Esophagus squamous epithelium (tissue), 5 donors: ENCODE data around the gene MAP3K20. TPM values are rescaled to one million over a fixed set of nuclear protein-coding genes. Genes with fewer than 3 reads are reported as not detected.

ENCODE experiments used
- DNase-seq: peaks from one replicate; lab custom pipeline; 2025; lab: John Stamatoyannopoulos, UW
- H3K27ac ChIP-seq, 4 donors: fragments of 200-600 bp; sonication (generic); one replicate each; pipeline ENCODE4 v1.5.1; 2016 to 2019; ENCODE audit warnings: mild to moderate bottlenecking in 1 of 4
- H3K27me3 ChIP-seq, 4 donors: fragments of 200-600 bp; sonication (generic); 1 replicate in 3 of 4; 2 replicates in 1 of 4; pipeline versions ENCODE4 v1.5.1 to v1.6.0; 2017 to 2021; ENCODE audit warnings: antibody characterized with exemption in 1 of 4
- H3K36me3 ChIP-seq, 3 donors: fragments of 200-600 bp; sonication (generic); one replicate each; pipeline ENCODE4 v1.5.1; 2016 to 2019
- H3K4me1 ChIP-seq, 3 donors: fragments of 200-600 bp; sonication (generic); one replicate each; pipeline ENCODE4 v1.5.1; 2017 to 2019
- H3K4me3 ChIP-seq, 4 donors: fragments of 200-600 bp; sonication (generic); 1 replicate in 3 of 4; 2 replicates in 1 of 4; pipeline ENCODE4 v1.5.1; 2016 to 2019; ENCODE audit warnings: mild to moderate bottlenecking in 2 of 4, moderate library complexity in 1 of 4
- H3K9me3 ChIP-seq, 3 donors: fragments of 200-600 bp; sonication (generic); one replicate each; pipeline ENCODE4 v1.5.1; 2016 to 2019
- POLR2A ChIP-seq, 4 donors: fragments of 450-650 bp; IDR thresholded peaks; one replicate each; pipeline ENCODE4 v1.6.1; 2017; ENCODE audit warnings: antibody characterized with exemption in 4 of 4, mild to moderate bottlenecking in 4 of 4, moderate library complexity in 3 of 4
- WGBS, 2 donors: methylation state at CpG; one replicate each; pipeline ENCODE4 v1.1.5; 2018; 5-methylcytosine and 5-hydroxymethylcytosine counted together
- intact Hi-C: fragments of 100-400 bp; cut with DNase I; formaldehyde crosslinking; loops from one replicate; pipeline ENCODE4 v1.15.0; 2022
- total RNA-seq, 4 donors: library from RNA; depleted of rRNA; stranded (reverse); fragments of >200 nt; gene quantifications; one replicate each; pipeline ENCODE4 v1.1.0, GENCODE V29; 2016
- TF ChIP-seq, protein P1 (sequence below), 6 experiments: fragments of 450-650 bp in 4 of 6; fragments of 200-600 bp in 2 of 6; sonication (generic) in 2 of 6; IDR thresholded peaks; one replicate each; pipeline ENCODE4 v1.5.1; 2016 to 2019; ENCODE audit warnings: antibody characterized with exemption in 6 of 6, mild to moderate bottlenecking in 4 of 6, moderate library complexity in 4 of 6
- donor health status: DM: yes; HTN: yes; CAD: no.

The MAP3K20 gene
- total RNA-seq, 4 donors from 2014 or later = 7.2 to 55.3 (median 26.3) TPM

DNA sequence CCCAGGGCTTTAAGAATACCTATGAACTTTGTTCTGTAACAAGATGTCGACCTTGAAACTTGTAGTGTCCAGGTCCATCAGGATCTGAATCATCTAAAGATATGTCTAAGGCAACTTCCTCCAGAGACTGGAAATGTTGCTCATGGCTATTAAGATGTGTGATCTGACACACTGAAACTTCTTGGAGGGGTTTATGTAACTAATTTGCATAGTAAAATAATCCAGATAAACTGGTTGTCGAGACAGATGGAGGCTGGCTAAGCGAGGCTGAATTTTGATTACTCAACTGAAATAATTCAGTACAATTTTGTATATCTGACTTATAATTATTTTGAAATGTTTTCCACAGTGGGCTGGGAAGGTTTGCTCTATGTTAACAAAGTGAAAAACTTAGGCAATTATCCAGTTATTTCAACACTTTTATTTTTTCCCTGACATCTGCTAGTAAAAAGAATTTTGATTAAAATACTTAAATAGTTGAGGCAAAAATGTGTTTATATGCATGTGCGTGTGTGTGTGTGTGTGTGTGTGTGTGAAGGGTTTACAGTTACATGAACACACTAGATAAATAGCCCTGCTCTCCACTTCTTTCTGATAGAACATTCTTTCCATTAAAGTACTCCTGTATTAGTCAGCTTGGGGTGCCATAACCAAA, 11.4 kb upstream of the MAP3K20 start:
- Histone ChIP-seq H3K27me3 (no peaks in the 10 kb centered on the region), H3K27ac (peak overlapping the region in 3 of 4 donors; percentile 6 to 55 (median 26)), H3K36me3 (no peaks in the 10 kb centered on the region), H3K4me3 (no peak overlapping the region), H3K9me3 (no peaks in the 10 kb centered on the region), H3K4me1 (peaks cover 0 to 17% (median 0%) of the 10 kb centered on the region in 3 donors)
- 37 to 45% methylated on average over 4 of the region's 4 CpGs for WGBS, 2 donors
- no peak for DNase-seq
- intact Hi-C loops = no loop called here
- TF ChIP-seq, protein P1, sequence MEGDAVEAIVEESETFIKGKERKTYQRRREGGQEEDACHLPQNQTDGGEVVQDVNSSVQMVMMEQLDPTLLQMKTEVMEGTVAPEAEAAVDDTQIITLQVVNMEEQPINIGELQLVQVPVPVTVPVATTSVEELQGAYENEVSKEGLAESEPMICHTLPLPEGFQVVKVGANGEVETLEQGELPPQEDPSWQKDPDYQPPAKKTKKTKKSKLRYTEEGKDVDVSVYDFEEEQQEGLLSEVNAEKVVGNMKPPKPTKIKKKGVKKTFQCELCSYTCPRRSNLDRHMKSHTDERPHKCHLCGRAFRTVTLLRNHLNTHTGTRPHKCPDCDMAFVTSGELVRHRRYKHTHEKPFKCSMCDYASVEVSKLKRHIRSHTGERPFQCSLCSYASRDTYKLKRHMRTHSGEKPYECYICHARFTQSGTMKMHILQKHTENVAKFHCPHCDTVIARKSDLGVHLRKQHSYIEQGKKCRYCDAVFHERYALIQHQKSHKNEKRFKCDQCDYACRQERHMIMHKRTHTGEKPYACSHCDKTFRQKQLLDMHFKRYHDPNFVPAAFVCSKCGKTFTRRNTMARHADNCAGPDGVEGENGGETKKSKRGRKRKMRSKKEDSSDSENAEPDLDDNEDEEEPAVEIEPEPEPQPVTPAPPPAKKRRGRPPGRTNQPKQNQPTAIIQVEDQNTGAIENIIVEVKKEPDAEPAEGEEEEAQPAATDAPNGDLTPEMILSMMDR (IDR thresholded peaks at IDR 0.05) = no peak
- TF ChIP-seq POLR2A (IDR thresholded peaks at IDR 0.05) = no peak

DNA sequence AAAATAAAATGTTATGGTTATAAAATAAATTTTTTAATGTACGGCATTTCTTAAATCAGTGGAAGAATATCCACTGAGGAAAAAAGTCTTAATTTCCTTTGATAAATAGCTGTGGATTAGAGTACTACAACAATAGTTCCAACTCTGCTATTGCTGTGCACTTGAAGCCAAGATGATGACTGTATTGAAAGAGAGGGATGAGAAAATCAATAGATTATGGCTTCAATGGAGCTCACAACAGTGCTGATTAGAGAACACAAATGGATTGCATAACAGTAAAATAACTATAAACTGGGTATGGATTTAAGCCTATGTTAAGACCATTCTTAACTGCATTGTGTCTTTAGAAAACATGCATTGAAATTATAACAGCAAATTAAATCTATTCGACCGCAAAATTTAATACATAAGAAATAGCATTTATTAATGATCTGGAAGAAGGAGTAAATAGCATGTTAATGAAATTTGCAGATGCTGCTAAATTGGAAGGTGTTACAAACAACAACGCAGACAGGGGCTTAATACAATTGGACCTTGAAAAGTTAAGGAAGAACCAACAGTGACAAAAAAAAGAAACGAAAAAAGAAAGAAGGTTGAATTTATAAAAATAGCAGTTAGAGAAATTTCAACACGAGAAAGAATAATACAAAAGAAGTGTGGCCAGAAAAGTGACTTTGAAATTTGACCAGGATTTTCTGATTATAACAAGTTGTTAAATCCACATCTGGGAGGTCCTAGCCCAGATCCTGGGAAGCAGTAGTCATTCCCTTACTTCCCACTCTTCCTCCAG, 8.6 kb upstream of the MAP3K20 start:
- 82% methylated on average over 6 of the region's 6 CpGs for WGBS, 2 donors
- H3K36me3 ChIP-seq = no peaks in the 10 kb centered on the region

DNA sequence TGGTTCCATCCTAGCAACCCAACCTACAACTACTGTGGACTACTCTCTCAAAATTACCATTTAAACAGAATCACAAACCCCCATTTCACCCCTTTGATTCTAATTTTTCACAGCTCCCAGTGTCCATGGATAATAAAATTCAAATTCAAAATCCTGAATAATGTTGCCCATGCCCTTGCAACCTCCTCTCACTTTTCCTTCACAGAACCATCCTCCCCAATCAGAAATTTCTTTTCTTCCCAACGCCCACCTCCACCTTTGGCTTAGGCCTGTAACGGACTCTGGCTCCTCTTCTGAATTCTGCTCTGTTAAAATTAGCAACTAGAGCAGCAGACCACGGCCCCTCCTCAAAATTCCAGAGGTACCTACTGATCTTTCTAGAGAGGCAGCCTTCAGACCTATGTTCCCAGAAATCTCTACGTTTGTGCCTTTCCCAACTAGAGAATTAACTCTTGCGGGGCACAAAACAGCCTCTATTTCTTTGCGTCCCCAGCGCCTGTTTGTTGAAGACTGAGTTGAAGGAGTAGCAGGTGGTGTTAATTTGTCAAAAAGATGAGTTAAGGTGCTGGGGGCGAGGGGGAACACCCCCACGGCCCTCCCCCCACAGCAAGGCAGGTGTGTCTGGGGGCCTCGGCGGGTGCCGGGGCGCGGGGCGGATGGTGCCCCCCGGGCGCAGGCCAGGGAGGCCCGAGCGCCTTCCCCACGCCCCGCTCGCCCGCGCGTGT, 428 bp upstream of the MAP3K20 start:
- Histone ChIP-seq H3K4me1 (peaks cover 0 to 36% (median 0%) of the 10 kb centered on the region in 3 donors), H3K4me3 (peak overlapping the region; percentile 65 to 87 (median 74)), H3K9me3 (no peaks in the 10 kb centered on the region), H3K27ac (peak overlapping the region; percentile 87 to 96 (median 92)), H3K36me3 (no peaks in the 10 kb centered on the region), H3K27me3 (no peaks in the 10 kb centered on the region)
- DNase-seq = no peak
- no peak for TF ChIP-seq POLR2A (IDR thresholded peaks at IDR 0.05)
- TF ChIP-seq, protein P1 (IDR thresholded peaks at IDR 0.05) = no peak
- WGBS, 2 donors = 13 to 27% methylated on average over 5 to 7 of the region's 25 CpGs
- intact Hi-C loops = no loop called here

More for the DNA sequence above, 8.6 kb upstream of the MAP3K20 start:
- intact Hi-C loops = no loop called here
- no peak overlapping the region for H3K27ac ChIP-seq
- no peak for DNase-seq
- no peaks in the 10 kb centered on the region for H3K9me3 ChIP-seq
- no peak overlapping the region for H3K4me3 ChIP-seq
- H3K4me1 ChIP-seq = peaks cover 0 to 17% (median 0%) of the 10 kb centered on the region in 3 donors
- H3K27me3 ChIP-seq = no peaks in the 10 kb centered on the region
- no peak for TF ChIP-seq POLR2A (IDR thresholded peaks at IDR 0.05)
- TF ChIP-seq, protein P1 (IDR thresholded peaks at IDR 0.05) = no peak

DNA sequence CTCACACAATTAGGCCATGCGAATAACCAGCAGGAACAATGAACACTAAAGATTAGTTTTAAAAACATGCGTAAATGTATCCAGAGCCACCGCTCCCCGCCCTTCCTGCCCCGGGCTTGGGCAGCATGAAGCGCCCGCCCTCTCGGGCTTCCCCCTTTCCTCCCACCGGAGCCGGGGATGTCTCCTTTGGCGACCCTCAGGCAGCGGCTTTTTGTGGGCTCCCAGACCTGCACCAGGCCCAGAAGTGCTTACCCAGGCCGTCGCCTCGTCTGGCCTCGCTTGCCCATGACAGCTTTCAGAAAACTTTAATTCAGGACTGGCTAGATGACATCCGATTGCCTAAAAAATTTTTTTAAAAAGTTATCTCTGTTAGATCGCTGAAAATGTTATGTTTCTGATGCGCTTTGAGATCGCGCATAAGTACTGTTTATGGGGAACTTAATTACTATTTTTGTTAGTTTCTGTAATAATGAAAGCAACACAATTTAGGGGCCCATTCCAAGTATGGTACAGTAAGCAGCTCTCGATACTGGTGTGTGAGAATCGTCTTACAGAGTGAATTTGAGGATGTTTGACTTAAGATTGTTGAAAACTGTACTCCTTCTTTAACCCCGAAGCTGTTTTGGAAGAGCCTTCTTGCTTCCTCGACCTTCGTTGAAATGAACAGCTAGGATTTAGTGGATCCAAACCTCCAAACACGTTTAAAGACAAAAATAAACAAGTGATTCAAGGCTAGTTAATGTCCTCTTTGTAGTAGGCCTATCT, 1.1 kb downstream of the MAP3K20 start:
- Histone ChIP-seq H3K9me3 (no peaks in the 10 kb centered on the region), H3K36me3 (no peaks in the 10 kb centered on the region), H3K4me1 (peaks cover 0 to 39% (median 0%) of the 10 kb centered on the region in 3 donors), H3K4me3 (peak overlapping the region; percentile 65 to 87 (median 74)), H3K27ac (peak overlapping the region; percentile 87 to 96 (median 92)), H3K27me3 (no peaks in the 10 kb centered on the region)
- no peak for DNase-seq
- intact Hi-C loops = no loop called here
- TF ChIP-seq, protein P1 (IDR thresholded peaks at IDR 0.05) = no peak
- no peak for TF ChIP-seq POLR2A (IDR thresholded peaks at IDR 0.05)
- WGBS, 2 donors = 5 to 7% methylated on average over 19 to 26 of the region's 27 CpGs
